ENCODE measurements around the gene RASL12.

The RASL12 gene

GRCh38 chr15:65092911-65093792 is 25.4 kb upstream of the RASL12 start:
- DNase-seq (ENCODE audit: low spot score), result no peak

GRCh38 chr15:65091946-65092770 is 24.4 kb upstream of the RASL12 start:
- DNase-seq (ENCODE audit: low spot score), result no peak

DNA sequence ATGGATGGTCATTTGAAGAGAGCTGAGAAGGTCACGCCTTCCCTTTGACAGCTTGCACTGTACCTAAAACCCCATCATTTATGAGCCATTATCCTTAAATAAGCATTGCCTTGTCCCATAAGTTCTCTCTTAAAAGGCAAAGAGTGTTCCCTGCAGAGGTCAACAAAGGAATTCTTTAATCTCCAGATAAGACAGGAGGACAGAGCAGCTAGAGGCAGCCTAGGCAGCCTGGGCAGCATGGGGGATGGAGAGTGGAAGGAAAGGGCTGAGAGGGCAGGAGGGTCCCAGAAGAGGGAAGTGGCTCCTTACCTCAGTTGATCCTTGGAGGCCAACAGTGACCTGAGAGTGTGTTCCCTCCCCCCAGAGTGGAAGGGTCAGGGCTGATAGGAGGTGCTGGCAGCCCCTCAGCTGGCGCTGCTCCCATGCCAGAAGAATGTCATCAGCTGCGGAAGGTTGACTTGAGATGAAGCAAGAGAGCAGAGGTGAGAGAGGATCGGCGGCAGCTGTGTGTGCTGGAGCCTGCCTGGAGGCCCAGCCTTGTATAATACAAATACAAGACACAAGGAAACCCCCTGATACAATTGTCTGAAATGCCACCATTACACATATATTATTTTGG is 21.5 kb upstream of the RASL12 start:
- DNase-seq (ENCODE audit: low spot score), result no peak

- no peak for DNase-seq (ENCODE audit: low spot score)
Observed at GRCh38 chr15:65088643-65089021, 20.8 kb upstream of the RASL12 start.

DNA sequence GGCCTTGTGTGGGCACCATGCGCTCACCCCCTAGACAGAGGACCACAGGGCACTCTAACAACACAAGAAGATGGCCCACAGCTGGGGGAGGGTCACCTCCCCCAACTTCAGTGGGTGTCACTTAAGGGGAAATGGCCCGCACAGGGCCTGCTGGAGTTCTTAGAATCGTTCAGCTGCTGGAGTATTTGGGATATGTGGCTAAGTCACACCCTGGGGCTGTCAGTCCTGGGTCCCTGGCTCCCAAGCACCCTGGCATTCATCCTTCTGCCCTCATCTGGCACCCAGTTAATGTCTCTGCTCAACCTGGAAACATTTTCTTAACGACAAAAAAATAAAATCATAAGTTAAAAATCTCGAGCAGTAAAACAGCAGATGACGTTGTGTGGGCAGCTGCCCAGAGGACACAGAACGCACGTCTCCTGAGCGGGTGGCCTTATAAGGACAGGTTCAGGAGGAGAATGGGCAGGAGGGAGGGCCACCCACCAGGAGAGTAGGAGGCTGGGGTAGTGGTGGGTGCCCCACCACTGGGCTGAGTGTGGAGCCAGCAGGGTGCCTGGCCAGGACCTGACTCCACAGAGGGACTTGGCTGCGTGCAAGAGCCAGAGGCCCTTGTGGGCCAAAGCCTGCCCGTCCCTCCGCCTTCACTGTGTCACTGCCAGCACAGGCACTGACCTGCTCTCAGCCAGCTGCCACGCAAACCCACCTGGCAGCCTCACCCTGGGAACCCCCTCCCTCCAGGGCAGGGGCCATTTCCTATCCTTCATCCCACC is 20.3 kb upstream of the RASL12 start:
- DNase-seq (ENCODE audit: low spot score), result no peak

DNA sequence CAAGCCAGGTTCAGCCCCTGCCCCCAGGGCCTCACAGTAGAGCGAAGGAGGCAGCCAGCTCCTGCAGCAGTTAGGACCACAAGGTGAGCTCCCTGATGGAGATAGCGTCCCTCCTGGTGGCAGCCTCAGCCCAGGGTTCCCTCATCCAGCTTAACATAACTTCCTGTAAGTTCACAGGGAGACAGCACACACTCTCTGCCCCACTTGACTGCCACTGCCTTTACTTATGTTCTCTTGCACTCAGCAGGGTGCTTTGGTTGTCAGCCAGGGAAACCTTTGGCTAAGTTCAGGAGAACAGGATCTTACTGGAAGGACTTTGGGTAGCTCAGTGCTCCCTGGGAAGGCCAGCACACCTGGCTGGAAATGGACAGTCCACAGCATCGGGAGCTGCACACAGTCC is 19.6 kb upstream of the RASL12 start:
- no peak for DNase-seq (ENCODE audit: low spot score)

- DNase-seq (ENCODE audit: low spot score), result no peak
Observed at GRCh38 chr15:65086680-65087111, 18.9 kb upstream of the RASL12 start.

- DNase-seq (ENCODE audit: low spot score), result no peak
Observed at GRCh38 chr15:65085990-65086679, 18.3 kb upstream of the RASL12 start.

- no peak for DNase-seq (ENCODE audit: low spot score)
Observed at GRCh38 chr15:65085207-65085753, 17.5 kb upstream of the RASL12 start.

DNA sequence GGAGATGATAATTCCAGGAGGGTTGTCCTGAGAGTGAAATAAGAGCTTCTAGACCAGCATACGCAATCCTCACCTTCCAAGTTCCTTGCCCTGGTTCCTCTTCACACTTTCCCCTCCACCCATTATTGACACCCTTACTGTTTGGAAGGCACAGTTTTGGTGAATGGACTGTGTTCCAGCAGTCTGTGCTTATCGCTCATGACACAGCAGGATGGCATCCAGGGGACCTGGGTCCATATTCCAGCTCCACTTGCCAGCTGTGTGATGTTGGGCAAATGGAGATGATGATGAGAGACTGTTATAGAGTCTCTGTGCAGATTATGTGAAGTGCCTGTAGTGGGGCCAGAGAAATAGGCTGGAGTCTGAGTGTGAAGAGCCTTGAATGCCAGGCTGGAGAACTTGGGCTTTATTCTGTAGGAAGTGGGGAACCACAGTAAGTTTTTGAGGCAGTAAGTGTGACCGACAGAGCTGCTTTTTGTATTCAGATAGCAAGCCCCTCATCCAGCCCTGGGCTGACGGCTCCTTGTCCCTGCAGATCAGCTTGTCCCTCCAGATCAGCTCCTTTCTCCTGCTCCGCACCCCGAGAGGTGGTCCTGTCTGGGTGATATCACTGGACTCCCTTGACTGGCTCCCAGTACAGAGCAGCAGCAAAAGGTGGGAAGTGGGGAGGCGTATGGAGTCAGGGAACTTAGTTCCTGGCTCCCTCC is 16.9 kb upstream of the RASL12 start:
- DNase-seq (ENCODE audit: low spot score), result no peak

- peak; percentile 64 for DNase-seq (ENCODE audit: low spot score)
Observed at GRCh38 chr15:65083262-65083701, 15.5 kb upstream of the RASL12 start.

- DNase-seq (ENCODE audit: low spot score), result no peak
Observed at GRCh38 chr15:65082303-65082953, 14.6 kb upstream of the RASL12 start.

DNA sequence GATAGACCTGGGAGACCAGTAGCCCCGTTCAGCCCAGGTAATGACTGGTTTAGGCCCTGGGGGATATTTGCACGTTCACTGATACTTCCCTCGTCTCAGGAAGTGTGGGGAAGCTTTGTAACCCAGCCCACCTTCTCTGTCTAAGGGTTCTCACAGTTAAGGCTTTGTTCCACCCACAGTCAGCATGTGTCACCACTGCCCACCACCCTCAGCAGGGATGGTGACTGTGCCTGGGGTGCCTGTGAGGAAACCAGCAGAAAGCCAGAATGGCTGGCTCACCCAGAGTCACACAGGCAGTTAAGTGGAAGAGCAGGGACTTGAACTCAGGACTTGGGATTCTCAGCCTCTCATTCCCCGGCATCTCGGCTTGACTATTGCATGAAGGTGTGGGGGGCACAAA is 14.0 kb upstream of the RASL12 start:
- DNase-seq (ENCODE audit: low spot score), result no peak

DNA sequence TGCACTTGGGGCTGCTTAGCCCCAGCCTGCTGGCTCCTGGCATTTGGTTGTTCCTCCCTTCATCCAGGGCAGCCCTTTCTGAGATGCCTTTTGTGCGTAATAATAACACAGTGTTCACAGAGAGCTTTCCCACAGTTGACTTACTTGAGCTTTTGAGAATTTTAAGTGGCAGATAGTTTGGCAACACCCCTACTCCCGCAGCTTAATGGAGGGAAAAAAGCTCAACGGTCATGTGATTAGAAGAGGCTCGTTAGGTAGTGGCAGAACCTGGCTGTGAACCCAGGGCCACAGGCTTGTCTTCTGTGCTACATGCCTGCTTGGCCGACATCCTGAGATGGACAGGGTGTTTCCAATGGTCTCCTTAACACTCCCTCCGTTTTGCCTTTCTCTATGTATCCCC is 13.5 kb upstream of the RASL12 start:
- DNase-seq (ENCODE audit: low spot score), result no peak

DNA sequence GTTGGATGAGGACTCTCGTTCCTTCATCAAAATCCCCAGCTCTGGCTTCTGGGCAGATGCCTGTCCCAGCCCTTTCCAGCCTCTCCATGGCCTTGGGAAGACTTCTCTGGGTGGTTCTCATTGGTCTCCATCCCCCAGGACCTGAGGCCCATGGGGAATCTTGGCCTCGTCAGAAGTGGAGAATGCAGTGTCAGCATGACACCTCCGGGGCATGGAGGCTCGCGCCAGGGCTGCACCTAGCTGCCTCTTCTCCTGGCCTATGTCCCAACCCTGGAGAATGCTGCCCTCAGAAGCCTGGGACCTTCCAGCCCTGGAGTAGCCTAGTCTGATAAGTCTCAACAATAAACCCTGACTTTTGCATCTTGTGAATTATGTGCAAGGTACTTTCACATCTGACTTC is 11.8 kb upstream of the RASL12 start:
- no peak for DNase-seq (ENCODE audit: low spot score)

GRCh38 chr15:65077981-65078352 is 10.2 kb upstream of the RASL12 start:
- no peak for DNase-seq (ENCODE audit: low spot score)

GRCh38 chr15:65077291-65077980 is 9.6 kb upstream of the RASL12 start:
- DNase-seq (ENCODE audit: low spot score), result no peak

DNA sequence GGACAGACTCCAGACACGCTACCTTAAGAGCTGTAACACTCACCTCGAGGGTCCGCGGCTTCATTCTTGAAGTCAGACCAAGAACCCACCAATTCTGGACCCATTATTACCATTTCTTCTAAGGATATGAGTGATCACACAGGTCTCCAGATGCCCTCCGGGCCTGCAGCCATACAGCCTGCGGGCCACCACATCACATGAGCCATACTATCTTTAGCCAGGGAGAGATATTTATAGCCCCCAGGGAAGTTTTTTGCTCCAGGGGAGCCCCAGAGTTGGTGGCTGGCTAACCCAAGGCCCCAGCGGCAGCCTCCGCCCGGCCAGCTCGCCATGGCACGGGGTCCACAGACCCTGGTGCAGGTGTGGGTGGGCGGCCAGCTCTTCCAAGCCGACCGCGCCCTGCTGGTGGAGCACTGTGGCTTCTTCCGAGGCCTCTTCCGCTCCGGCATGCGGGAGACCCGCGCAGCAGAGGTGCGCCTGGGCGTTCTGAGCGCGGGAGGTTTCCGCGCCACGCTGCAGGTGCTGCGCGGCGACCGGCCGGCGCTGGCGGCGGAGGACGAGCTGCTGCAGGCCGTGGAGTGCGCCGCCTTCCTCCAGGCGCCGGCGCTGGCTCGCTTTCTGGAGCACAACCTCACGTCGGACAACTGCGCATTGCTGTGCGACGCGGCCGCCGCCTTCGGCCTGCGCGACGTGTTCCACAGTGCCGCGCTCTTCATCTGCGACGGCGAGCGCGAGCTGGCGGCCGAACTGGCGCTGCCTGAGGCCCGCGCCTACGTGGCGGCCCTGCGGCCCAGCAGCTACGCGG is 8.9 kb upstream of the RASL12 start, which contains the start of gene KBTBD13:
TSS of gene KBTBD13 (plus strand) at position 261 of the 805 bp plus-strand sequence. CDS start at position 331, 70 bp downstream.
- no peak for DNase-seq (ENCODE audit: low spot score)

Measured in Ammon's horn (tissue), 1 donor.